Inflammatory macrophage (primary cell): ENCODE measurements around the gene NBPF20.
"Not testable (repeated sequence)": the region's sequence is repeated elsewhere in the genome, so short reads cannot be mapped to it uniquely, and the experiment has no call there.

ENCODE experiments used
- DNase-seq, 2 donors: peaks; one replicate each; pipeline ENCODE4 v3.0.0-alpha.2; 2020 to 2022

NBPF20 gene

GRCh38 chr1:145424612-145425435 lies 579 bp downstream of the NBPF20 start:
- DNase-seq = not testable (repeated sequence)

GRCh38 chr1:145415149-145415548 lies 10.3 kb downstream of the NBPF20 start:
- not testable (repeated sequence) for DNase-seq

- DNase-seq = not testable (repeated sequence)
Measured at GRCh38 chr1:145407266-145407665, 18.1 kb downstream of the NBPF20 start.

GRCh38 chr1:145404949-145405348 lies 20.5 kb downstream of the NBPF20 start:
- not testable (repeated sequence) for DNase-seq

- DNase-seq = not testable (repeated sequence)
Measured at GRCh38 chr1:145400701-145401100, 24.7 kb downstream of the NBPF20 start.
